Effector CD4-positive, alpha-beta T cell (primary cell): ENCODE data around the gene GCC2.
"Not testable (repeated sequence)": the region's sequence is repeated elsewhere in the genome, so short reads cannot be mapped to it uniquely, and the experiment has no call there.

Experiments used
- DNase-seq: peaks from one replicate; pipeline ENCODE4 v3.0.0-alpha.2; 2020
- total RNA-seq: gene quantifications from one replicate; lab custom pipeline; 2026; lab: John Stamatoyannopoulos, UW

The GCC2 gene
- 280 reads per million, percentile 95 among the genes with 10 or more reads in this experiment for total RNA-seq

- DNase-seq, result peak; percentile 97
Observed at GRCh38 chr2:108448678-108449409, at the start of gene GCC2. TSS of gene GCC2 (plus strand) at chr2:108449206. CDS start at chr2:108449275, 69 bp downstream.

GRCh38 chr2:108399479-108399878 lies 49.5 kb upstream of the GCC2 start:
- no peak for DNase-seq

- no peak for DNase-seq
Observed at GRCh38 chr2:108401800-108402199, 47.2 kb upstream of the GCC2 start.

DNA sequence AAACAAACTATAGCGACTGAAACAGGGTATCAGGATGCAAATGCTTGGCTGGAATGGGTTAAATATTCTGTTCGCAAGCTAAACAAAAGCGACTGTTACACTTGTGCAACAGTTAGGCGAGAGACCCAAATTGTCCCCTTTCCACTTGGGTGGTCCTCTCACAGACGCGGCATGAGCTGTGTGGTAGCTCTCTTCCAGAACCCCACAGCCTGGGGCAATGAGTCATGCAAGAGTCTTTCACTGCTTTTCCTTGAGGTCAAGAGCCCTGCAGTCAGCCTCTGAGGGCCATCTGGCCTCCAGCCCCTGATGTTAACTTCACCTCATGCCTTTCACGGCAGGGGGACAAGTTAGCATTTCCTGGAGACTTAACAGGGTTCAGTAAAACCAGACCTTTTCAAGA lies 45.5 kb upstream of the GCC2 start:
- no peak for DNase-seq

DNA sequence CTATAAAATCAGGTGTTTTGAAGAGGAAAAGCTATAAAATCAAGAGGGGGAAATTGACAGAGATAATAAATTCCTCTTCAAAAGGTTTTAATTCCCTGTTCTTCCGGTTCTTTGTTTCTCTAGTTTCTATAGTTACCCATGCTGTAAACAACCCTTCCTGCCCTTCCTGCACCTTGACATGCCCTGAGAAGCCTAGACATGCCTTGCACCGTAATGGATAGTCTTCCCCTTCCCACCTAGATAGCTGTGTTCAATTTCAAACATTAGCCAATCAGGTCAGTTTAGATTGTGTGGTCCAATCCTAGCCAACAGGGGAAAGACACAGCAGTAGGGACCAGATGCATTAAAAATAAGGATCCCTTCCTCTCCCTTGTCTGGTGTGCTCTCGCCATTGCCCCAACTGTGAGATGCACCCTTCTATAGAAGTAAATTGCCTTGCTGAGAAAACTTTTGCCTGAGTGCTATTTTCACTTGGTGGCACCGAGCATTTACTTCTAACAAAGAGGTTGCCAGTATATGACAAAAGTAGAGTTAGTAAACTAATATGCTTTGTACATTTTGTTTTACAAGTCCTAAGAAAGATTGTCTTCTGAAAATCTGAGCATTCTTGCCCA lies 44.1 kb upstream of the GCC2 start:
- no peak for DNase-seq

- no peak for DNase-seq
Observed at GRCh38 chr2:108407864-108408729, 40.9 kb upstream of the GCC2 start.

DNA sequence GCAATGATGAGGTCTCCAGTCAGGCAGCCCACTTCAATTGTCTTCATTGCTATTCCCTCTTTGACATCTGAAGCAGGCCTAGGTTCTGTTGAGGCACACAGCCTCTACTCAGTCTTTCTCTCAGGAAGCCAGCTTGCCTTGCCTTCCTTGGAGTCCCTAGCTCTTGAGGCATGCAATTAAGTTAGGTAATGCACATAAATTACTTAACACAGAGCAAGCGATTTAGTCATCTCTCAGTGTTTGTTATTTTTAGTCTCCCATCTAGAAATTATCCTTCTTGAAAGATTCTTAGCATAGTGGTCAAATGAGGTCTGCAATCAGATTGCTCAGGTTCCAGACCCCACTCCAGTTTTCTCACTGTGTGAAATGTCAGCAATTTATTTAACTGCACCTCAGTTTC lies 39.2 kb upstream of the GCC2 start:
- DNase-seq, result no peak

- DNase-seq, result no peak
Observed at GRCh38 chr2:108412995-108413710, 35.9 kb upstream of the GCC2 start.

GRCh38 chr2:108413711-108414095 lies 35.3 kb upstream of the GCC2 start:
- DNase-seq, result no peak

- DNase-seq, result no peak
Observed at GRCh38 chr2:108414256-108414876, 34.6 kb upstream of the GCC2 start.

DNA sequence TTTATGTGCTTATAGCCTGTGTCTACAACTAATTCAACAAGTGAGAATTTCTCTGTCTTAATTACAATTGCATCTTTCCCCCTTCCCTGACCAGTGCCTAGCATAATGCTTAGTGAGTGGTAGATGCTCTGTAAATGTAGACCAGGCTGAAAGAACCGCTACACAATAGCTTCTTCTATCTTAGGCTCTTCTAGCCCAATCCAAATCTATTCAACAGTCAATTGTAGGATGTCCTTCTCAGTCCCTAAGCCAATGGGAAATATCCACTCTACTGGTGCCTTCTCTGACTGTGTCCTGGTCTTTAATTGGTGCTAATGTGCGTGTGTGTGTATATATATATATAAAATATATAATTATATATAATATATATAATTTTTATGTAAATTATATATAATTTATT lies 34.1 kb upstream of the GCC2 start:
- DNase-seq, result no peak

DNA sequence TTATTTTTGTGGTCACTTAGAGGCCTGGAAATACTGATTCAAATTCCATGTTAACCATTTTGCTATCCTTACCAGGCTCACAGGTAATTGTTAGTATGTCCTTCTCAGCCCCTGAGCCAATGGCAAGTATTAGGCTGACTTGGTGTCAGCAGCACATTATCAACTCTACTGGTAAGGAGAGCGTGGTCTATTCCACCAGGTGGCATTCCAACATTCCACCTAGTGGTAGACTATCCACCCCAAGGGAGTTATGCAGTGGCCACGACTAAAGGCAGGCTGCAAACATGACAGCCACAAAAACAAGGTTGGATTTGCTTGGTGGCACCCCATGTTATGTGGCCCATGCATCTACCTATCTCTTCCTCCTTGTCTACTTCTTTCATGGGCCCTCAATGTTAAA lies 31.8 kb upstream of the GCC2 start:
- no peak for DNase-seq

GRCh38 chr2:108418416-108418815 lies 30.6 kb upstream of the GCC2 start:
- DNase-seq, result no peak

GRCh38 chr2:108423067-108423466 lies 25.9 kb upstream of the GCC2 start:
- DNase-seq, result no peak

DNA sequence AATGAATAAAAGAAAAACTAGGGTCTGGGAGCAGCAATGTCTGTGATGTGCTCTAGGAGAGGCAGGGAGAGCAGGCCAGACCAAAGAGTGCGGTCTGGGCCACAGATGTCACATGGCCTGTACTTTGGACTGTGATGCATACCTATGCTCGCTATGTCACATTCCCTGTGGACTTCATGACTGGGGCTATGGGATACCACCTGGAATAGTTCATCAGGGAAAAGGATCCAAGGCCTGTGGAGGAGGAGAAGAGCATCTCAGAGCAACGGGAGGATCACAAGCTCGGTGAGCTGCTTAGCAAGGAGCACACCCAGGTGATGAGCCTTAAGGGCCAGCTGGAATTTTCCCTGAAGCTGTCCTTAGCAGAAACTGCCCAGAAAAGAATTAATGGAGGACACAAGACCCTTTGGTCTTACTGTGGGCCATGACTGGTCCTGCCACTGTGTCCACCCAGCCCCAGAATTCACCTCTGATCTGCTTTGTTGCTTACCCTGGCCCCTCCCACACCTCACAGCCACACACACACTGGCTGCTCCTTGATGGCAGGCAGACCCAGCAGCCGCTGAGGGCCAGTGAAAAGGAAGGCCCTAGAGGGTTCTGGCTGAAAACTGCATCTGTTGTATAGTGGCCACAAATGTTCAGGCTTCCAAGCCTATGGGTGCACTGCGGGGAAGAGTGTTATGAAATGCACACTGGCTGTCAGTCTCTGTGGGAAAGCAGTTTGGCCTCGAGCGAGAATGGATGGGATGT lies 25.3 kb upstream of the GCC2 start:
- no peak for DNase-seq

DNA sequence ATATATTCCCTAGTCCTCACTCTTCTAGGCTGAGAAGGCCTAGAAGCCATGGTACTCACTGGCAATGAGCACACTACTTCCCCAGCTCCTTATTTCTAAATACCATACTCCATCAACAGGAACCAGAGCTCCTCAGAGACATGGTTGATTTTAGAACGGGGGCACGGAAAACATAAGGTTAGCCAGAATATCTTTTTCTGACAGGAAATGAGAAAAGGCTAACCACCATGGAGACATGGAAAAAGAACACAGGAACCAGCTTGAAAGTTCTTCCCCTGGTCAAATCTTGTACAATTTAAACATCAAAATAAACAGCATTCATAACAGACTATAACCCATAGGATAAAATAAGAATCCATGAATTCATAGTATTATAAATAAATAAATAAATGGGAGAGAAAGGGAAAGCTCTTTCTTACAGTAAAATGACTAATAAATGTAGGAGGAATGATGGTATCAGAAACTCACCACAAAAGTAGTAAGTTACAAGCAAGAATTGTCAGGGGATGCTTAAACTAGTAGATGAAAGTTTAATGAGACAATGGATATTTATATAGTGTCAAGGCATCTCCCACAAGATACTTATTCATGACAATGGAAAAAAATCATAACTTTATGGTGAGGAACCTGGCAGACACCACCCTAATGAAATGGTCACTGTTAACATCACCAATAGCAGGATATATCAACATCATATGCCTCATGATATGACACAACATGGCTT lies 20.6 kb upstream of the GCC2 start:
- no peak for DNase-seq

GRCh38 chr2:108435578-108435977 lies 13.4 kb upstream of the GCC2 start:
- not testable (repeated sequence) for DNase-seq

GRCh38 chr2:108436976-108437375 lies 12.0 kb upstream of the GCC2 start:
- DNase-seq, result no peak

- DNase-seq, result no peak
Observed at GRCh38 chr2:108441712-108442111, 7.3 kb upstream of the GCC2 start.

DNA sequence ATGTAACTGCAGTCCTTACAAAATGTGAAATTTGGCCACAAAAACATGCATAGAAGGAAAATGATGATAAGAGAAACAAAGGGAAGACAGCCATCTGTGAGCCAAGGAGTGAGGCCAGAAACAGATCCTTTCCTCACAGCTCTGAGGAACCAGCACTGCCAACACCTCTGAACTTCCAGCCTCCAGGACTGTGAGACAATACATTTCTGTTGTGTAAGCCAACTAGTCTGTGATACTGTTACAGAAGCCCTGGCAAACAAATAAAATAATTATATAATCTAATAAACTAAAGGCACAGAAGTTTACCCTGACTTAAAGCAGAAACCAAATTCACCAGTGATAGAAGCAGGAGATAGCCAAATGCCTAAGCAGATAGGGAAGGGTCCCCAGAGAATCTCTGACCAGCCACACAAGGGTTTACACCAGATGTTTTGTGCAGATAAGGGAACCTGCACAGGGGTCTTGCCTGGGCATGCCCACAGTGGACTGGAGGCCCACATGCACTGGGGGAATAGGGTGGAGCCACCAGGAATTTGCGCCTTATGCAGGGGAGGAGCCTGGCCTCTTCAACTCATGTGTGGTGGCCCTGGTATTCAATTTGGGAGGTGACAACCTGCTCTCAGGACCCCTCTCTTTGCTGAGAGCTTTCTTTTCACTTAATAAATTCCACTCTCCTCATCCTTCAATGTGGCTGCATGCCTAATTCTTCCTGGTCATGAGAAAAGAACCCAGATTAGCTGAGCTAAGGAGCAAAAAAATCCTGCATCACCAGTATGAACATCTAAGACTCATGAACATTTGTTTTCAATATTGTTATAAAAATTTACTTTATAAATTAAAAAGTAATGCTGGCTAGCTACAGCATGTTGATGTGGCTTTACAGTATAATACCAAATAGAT lies 3.8 kb upstream of the GCC2 start:
- DNase-seq, result no peak
